Measurements from ENCODE around the gene SELENOM.

SELENOM gene, protein sequence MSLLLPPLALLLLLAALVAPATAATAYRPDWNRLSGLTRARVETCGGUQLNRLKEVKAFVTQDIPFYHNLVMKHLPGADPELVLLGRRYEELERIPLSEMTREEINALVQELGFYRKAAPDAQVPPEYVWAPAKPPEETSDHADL

DNA sequence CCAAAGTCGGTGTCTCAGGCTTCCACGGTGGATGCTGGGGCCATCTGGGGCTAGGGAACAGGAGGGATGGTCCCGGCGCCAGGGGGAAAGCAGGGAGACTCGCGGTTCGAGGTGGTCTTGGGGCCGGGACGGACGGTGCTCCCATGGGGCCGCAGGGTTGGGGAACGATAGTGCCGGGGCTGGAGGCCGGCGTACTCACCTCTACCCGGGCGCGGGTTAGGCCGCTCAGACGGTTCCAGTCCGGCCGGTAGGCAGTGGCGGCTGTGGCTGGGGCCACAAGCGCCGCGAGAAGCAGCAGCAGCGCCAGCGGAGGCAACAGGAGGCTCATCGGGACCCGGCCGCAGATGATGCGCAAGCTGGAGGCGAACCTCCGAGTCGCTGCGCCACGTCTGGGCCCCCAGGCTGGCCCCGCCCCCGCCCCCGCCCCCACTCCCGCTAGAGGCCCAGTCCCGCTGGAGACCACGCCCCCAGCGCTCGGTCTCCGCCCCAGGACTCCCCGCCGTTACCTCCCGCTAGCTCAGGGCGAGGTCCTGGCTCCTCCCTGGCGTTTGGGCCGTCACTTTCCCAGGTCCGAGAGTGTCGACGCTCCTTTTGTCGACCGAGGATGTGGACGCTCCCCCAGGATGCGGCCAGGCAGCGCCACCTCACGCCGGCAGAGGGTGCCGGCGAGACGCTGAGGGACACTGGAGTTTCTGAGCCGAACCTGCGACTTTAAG is at the start of gene SELENOM:
Gene SELENOM, minus strand, starts transcription at position 391 of the 716 bp plus-strand sequence. Its CDS starts 63 bp downstream, at position 328.
- peak; percentile 98 for DNase-seq (ENCODE audit: low read depth)

DNA sequence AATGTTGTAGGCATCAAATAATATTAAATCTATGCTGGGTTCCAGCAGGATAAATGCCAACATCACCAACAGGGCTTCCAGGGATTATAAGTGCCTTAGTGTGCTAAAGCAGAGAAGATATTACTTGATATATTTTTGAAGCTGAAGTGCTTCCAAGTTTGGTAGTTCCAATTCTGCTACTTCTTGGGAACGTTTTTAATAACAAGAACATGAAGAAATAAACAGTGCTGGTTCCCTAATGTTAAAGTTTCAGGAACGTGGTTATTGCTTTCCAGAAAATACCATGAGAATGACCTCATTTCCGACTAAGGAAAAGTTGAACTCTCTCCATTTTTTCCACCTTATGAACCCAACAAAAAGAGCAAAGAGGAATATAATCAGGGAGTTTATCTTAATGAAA is 48.1 kb upstream of the SELENOM start:
- no peak for DNase-seq (ENCODE audit: low read depth)

DNA sequence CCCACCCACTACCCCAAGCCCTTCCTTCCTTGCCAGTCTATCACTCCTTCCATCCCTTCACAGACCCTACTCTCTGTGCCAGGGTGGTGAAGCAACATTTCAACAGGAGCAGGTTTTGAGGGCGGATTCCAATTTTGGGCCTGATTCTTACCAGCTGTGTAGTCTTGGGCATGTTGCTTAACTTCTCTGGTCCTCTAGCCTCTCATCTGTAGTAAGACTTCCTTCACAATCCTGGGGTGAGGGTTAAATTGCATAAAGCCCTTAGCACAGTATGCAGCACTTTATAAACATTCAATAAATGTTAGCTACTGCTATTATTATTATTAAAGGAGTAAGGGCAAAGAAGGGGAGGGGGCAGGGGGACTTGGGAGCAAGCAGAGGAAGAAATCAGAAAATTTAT is 47.6 kb upstream of the SELENOM start:
- no peak for DNase-seq (ENCODE audit: low read depth)

DNA sequence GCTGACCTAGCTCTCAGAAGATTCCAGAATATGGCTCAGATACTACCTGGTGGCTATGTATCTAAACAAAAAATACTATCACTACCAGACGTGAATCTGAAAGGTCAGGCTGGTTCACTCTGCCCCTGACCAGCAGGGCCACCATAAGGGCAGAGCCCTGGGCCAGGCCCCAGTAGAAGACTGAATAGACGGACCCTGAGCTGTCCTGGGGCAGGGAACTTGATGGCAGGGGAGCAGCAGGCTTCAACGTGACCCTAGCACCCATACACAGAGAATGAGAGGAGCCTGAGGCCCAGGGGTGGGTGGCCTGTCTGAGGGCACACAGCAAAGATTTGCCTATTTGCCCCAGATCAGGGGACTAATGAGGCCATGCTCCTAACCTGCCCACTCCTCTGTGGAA is 46.0 kb upstream of the SELENOM start:
- no peak for DNase-seq (ENCODE audit: low read depth)

DNA sequence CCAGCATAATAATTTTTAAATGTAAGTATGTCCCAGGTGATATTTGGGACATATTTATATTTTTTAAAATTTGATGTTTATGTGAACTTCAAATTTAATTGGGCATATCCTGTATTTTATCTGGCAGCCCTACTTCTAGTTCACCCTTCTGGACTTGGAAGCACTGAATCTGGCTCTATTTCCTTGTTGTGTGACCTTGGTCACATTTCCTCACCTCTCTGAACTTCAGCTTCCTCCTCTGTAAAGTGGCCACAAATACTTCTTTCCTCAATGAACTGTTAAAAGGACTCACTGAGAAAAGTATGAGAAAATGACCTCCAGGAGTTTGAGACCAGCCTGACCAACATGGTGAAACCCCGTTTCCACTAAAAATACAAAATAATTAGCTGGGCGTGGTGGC is 44.5 kb upstream of the SELENOM start:
- DNase-seq (ENCODE audit: low read depth) = no peak

DNA sequence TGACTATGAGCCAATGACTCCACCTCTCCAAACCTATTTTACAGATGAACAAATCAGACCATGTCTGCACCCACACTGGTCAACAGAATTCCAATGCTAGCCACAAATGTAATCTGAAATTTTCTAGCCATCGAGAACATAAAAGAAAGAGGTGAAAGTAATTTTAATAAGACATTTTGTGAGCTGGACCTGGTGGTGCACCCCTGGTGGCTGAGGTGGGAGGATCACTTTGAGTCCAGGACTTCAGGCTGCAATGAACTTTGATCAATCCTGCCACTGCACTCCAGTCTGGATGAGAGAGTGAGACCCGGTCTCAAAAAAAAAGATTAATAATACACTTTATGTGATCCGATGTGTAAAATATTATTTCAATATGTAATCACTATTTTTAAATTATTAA is 43.2 kb upstream of the SELENOM start:
- DNase-seq (ENCODE audit: low read depth) = no peak

DNA sequence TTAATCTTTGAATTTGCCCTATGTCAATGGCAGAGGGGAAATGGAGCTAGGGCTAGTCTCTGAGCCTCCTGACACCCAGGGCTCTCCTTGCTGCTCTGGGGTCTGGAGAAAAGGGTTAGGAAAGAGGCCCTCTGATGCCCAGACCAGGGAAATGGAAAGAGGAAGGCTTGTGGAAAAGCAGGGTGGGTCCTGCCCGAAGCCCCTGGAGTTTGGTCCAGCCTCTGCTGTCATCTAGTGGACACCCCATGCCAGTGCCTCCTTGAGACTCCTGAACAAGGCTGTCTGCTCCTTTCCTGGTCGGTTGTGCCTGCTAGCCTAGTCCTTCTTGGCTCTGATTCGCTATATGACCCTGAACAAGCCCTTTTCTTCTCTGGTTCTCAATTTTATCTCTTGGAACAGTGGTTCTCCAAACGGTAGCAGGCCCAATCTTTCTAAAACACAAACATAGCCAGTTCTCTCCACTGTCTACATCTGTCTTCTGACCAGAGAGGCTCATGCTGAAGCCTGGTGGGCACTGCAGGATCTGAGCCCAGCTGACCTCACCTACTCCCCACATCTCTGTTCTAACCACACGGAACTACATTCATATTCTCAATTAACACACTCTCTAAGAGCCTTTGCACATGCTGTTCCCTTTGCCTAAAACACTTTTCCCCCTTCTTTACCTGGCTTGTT is 41.7 kb upstream of the SELENOM start:
- peak; percentile 73 for DNase-seq (ENCODE audit: low read depth)

DNA sequence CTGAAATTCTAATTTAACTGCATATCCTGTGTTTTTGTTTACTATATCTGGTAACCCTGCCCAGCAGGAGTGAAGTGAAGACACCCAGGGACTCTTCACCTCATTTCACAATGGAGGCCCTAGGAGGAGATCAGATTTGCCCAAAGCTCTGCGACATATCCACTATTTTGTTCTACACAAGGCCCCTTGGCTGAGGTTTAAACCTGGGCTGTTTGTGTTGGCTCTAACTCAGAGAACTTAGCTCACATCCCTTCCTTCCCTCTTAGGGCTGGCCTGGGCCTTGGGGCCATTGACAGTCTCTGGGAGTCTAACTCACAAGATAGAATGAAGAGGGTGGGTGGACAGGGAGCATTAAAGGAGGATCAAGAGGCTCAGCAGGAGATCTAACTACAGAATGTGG is 41.1 kb upstream of the SELENOM start:
- peak; percentile 23 for DNase-seq (ENCODE audit: low read depth)

DNA sequence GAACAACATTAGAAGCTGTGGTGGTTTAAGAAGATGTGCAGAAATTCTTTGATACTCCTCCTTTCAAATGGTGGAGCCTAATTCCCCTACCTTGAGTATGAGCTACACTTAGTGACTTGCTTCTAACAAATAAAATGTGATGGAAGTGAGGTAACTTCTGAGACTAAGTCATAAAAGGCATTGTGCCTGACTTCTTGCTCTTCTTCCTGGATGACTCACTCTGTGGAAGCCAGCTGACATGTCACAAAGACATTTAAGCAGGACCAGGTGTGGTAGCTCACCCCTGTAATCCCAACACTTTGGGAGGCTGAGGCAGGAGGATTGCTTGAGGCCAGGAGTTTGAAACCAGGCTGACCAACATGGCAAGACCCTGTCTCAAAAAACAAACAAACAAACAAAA is 36.9 kb upstream of the SELENOM start:
- DNase-seq (ENCODE audit: low read depth) = no peak

DNA sequence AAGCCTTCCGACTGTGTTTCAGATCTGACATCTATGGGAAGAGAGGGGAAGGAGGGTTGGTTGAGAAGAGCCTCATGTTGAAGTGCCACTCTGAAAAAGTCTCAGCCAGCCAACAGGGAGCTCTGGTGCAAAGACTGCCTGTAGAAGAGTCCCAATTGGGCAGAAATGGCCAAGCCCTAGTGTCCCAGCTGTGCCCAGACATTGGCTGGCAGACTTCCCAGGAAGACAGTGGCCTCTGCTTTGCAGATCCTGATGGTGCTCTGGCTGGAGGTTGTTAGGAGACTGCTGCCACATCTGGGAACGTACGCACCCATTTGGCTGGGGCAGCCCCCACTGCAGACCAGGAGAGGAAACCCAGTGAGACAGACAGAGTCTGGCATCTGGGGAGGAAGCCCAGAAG is 36.2 kb upstream of the SELENOM start:
- DNase-seq (ENCODE audit: low read depth) = no peak

DNA sequence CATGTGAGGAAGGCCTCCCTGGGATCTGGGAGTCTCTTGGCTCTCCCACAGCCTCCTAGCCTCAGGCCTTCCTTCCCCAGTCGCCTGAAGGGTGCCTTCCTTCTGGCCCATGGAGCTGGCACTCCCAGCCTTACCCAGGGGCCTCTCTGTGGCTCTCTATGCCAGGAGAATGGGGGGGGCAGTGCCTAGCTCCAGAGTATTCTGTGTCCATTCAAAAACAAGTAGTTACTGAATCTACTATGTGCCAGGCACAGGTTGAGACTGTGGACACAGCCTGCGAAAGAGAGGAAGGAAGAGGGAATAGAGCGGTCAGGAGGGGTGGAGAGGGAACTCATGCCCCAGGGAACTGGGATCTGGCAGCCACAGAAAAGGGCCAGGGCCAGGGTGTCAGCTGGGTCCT is 35.7 kb upstream of the SELENOM start:
- DNase-seq (ENCODE audit: low read depth) = no peak

DNA sequence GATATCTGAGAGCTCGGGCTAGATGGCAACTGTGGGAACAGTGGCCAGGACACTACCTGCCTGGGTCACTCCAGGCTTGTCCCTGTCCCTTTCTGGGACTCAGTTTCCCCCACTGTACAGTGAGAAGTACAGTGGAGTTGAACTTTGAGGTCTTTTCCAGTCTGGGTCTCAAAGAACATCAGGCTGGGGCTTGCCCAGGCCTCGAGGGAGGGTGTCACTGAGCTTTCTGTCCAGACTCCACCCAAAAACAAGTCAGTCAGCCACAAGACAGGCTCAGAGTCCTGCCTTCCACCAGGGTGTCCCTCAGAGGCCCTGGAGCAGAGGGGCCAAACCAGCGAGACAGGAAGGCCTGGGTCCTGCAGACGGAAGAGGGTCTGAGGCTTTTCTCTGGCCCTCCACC is 34.9 kb upstream of the SELENOM start:
- no peak for DNase-seq (ENCODE audit: low read depth)

DNA sequence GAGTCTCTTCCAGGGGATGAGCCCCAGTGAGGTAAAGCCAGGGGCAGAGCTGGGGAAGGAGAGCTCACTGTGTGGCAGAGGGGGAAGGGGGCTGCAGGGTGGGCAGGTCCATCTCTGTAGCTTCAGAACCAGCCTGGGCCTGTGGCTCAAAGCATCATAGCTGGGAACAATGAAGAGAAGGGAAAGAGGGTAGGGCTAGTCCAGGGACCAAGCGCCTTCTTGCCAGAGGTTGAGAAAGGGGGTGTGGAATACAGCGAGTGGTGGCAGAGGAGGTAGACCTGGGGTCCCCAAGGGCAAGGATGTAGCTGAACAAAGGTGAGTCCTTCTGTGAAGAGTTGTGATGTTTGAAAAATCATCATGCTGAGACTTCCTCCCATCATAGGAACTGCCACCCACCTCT is 34.2 kb upstream of the SELENOM start:
- no peak for DNase-seq (ENCODE audit: low read depth)

DNA sequence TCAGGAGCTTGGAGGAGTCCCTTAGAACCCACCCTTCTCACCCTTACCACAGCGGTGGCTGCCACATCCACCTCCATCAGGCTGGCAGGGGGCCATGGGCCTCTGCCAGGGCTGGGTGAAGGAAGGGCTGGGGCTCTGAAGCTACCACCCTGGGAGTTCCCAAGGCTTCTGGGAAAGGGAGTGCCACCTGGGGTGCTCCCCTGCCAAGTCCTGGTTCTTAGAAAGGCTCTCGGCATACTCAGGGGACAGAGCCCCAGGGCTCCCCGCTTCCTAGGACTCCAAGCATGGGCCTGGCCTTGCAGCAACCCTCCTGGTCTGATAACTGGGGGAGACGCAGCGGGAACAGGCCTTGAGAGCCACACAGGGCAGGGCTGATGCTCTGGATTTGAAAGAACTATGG is 33.4 kb upstream of the SELENOM start:
- DNase-seq (ENCODE audit: low read depth) = no peak

DNA sequence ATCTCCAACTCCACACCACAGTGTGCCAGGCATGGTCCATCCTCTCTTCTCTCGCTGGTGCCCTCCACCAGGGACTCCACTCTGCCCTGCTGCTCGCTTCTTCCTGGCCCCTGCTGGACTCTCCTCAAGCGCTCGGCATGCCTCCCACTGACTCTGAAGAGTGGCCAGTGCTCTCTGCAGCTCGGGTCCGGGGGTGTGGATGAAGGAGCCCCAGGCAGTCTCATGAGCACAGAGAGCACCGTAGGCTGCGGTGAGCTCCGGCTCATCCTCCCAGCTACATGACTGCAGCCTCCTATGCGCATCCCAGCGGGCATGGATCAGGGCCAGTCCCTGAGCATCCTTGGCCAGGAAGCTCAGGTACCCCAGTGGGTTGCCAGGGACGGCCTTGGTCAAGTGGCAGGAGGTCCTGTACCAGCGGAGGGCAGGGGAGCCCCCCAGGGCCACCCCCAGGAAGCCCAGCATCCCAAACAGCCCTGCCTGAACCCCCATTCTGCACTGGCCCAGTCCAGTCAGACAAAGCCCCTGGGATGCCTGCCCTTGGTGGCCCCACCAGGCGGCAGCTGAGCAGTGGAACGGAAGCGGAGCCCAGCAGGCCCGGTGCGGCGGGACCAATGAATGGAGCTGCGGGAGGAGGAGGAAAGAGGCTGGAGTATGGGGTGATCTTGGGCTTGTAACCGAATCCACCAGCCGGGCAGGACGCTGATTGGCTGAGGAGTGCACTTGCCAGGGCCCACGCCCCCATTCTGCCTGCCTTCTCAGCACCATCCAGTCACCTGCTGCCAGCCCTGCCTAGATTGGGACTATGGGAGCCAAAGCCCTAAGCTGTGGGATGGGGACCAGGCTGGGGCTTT is 32.7 kb upstream of the SELENOM start, which contains the start of gene PLA2G3:
Gene PLA2G3, minus strand, starts transcription at position 643 of the 851 bp plus-strand sequence. Its CDS starts 154 bp downstream, at position 489.
- peak; percentile 8 for DNase-seq (ENCODE audit: low read depth)

DNA sequence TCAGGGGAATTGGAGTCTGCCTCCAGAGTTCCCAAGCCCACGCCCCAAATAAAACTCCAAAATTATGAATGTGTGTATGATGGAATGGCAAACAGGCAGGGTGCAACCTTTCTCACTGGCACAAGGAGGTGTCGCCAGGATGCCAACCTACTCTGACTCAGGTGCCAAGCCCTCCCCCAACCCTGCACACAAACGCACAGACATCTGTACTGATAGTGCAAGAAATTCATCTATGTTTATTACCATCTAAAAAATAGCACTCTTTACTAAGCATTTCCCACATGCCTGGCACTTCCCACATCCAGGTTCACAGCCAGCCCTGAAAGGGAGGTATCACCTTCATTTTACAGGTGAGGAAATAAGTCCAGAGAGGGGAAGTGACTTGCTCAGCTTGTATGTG is 31.7 kb upstream of the SELENOM start:
- no peak for DNase-seq (ENCODE audit: low read depth)

DNA sequence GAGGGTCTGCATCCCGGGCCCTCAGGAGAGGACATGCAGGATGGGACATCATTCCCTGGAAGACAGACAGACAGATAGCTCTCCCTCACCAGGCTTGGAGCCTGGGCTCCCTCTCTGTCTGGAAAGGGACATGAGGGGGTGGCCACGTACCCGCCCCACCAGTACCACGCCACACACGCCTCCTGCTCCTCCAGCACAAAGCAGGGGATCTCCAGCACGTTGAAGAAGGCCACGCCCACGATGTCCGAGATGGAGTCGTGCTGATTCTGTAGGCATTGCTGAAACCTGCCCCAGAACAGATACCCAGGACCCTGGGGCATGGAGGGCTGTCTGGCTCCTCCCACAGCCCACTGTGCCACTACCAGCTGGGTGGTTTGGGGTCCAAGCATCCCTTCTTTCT is 30.8 kb upstream of the SELENOM start:
- DNase-seq (ENCODE audit: low read depth) = no peak

DNA sequence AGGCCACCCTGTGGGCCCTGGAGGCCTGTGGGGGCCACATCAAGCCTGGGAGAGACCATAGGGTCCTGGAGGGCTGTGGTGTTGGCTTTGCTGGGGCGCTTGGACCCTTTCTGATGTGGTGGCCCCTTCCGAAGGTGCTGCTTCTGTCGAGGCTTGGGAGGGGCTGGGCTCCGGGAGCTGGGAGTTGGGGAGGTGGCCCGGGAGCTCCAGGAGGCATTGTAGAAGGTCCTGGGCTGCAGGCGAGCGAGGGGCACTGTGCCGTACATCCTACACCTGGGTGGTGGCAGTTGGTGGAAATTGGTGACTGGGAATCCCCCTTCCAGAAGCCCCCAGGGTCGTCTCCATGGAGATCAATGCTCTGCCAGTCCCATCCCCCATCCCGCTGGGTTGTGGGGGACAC is 30.4 kb upstream of the SELENOM start:
- no peak for DNase-seq (ENCODE audit: low read depth)

DNA sequence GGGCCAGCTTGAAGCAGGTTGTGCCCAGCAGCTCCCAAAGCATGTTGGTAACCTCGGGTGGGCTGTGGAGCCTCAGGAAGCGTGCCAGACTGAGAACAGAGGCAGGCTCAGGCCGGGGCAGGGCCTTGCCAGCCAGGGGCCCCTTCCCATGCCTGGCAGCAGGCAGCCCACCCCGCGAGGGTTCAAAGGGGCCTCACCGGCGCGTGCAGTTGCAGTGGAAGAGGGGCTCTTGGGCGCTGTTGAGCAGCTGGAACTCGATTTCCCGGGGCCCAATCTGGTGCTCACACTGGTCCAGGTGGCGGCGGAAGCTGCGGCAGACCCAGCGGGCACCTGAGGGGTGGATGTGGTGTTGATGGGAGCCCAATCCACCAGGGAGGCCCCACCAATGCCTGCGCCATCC is 29.3 kb upstream of the SELENOM start:
- no peak for DNase-seq (ENCODE audit: low read depth)

DNA sequence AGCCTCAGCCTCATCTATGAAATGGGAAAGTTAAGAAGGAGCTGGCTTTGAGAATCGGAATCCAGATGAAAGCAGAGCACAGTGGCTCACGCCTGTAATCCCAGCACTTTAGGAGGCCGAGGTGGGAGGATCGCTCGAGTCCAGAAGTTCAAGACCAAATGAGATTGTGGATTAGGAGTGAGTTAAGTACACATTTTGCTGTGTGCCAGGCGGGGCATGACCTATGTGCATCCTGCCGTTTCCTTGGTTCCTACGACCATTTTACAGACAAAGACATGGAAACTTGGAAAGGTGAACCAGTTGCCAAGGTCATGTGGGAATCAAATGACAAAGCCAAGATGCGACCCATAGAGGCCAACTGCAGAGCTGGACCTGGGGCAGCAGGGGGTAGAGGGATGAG is 28.8 kb upstream of the SELENOM start:
- DNase-seq (ENCODE audit: low read depth) = no peak

DNA sequence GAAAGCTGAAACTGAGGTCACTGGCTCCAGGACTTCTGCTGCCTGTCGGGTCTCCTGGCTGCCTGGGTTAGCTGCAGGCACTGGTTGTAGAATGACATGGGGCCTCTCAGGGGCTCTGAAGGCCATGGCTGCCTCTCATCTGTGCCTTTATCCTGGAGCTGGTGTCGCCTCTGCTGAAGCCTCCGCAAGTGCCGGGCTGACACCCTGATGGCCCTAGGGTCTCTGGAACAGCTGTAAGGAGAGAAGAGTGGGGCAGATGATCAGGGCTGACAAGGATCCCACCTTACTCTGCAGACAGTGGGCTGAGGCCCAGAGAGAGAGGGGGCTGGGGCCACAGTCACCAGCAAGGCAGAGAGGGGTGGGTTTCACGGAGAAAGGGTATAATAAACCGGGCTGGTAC is 28.3 kb upstream of the SELENOM start:
- DNase-seq (ENCODE audit: low read depth) = no peak

DNA sequence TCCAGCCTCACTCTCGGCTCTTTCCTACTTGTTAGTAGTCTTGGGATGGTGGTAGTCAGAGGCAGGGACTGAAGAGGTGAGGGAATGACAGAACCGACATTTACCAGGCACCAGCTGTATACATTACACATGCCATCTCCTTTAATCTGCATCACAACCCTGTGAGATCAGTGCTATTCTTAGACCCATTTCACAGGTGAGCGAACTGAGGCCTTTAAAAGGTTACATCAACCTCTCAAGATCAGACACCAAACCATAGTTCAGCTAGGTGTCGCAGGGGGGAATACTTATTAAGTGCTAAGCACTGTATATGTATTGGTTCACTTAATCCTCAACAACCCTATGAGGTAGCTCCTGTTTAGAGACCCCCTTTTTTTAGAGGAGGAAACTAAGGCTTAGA is 27.3 kb upstream of the SELENOM start:
- no peak for DNase-seq (ENCODE audit: low read depth)

DNA sequence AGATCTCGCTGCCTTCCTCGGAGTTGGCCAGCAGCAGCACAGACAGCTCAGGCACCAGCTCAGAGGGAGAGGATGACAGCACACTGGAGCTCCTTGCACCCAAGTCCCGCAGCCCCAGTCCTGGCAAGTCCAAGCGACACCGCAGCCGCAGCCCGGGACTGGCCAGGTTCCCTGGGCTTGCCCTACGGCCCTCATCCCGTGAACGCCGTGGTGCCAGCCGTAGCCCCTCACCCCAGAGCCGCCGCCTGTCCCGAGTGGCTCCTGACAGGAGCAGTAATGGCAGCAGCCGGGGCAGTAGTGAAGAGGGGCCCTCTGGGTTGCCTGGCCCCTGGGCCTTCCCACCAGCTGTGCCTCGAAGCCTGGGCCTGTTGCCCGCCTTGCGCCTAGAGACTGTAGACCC is 26.5 kb upstream of the SELENOM start:
- DNase-seq (ENCODE audit: low read depth) = no peak

Data from fibroblast of the conjunctiva (primary cell).